ENCODE data around the gene SLC27A1.
"Not testable (repeated sequence)": the region's sequence is repeated elsewhere in the genome, so short reads cannot be mapped to it uniquely, and the experiment has no call there.

Gene SLC27A1

GRCh38 chr19:17457616-17458015, 12.7 kb upstream of the SLC27A1 start:
- no peak for DNase-seq (ENCODE audit: low spot score)

DNA sequence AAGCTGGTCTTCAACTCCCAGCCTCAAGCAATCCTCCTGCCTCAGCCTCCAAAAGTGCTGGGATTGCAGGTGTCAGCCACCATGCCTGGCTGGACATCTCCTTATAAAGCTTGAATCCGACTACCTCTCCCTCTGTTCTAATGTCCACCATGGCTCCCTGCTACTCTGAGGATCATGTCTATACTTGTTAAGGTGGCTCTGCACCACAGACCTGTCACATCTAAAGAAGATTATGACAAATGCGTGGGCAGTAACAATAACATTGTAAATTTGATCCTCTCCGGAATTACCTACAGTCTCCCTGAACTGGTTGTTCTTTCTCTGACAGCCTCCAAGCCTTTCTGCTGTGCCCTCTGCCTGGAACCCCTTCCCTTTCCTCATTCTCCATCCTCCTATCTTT, 11.4 kb upstream of the SLC27A1 start:
- DNase-seq (ENCODE audit: low spot score), result no peak

DNA sequence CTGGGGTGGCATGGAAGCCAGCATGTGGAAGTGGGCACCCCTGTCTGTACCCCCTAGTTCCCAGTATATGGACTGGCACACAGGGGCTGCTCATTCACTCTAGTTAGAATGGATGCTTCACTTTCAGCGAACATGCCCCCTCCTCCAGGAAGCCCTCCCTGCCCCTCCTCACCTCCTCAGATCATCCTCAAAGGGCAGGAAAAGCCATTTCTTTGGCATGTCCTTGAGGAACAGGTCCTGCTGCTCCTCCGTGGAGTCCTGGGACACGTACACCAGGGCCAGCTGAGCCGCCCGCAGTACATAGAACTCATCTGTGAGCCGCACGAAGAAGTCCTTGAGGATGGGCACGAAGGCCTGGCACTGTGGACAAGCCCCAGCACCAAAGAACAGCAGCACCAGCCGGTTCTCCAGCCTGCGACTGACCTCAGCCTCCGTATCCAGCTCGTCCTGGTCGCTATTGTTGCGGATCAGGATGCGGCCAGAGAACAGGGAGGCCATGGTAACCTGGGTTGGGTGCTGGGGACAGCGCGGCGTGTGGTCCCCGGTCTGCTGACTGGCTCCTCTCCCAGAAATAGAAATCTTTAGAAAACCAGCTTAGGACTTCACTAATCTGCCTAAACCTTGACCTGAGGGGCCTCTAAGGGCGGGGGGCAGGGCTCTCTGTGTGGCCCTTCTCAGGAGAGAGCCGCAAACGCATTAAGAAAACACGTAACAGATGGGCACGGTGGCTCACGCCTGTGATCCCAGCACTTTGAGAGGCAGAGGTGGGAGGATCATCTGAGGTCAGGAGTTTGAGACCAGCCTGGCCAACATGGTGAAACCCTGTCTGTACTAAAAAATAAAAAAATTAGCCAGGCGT, 9.7 kb upstream of the SLC27A1 start, which contains the start of gene NXNL1:
Gene NXNL1, minus strand, starts transcription at position 555 of the 859 bp plus-strand sequence. Its CDS starts 57 bp downstream, at position 498.
- DNase-seq (ENCODE audit: low spot score), result no peak

DNA sequence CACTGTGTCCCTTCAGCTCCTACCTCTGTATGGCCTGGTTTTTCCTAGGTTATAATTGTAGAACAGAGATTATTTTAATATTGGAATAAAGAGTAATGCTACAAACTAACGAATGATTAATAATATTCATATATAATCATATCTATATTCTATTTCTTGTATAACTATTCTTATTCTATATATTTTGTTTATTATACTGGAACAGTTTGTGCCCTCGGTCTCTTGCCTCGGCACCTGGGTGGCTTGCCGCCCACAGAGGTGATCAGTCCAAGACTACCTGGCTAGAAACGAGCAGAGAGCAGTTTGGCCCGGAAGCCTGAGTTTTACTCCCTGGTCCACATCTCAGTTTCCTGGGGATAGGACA, 3.9 kb upstream of the SLC27A1 start:
- no peak for DNase-seq (ENCODE audit: low spot score)

DNA sequence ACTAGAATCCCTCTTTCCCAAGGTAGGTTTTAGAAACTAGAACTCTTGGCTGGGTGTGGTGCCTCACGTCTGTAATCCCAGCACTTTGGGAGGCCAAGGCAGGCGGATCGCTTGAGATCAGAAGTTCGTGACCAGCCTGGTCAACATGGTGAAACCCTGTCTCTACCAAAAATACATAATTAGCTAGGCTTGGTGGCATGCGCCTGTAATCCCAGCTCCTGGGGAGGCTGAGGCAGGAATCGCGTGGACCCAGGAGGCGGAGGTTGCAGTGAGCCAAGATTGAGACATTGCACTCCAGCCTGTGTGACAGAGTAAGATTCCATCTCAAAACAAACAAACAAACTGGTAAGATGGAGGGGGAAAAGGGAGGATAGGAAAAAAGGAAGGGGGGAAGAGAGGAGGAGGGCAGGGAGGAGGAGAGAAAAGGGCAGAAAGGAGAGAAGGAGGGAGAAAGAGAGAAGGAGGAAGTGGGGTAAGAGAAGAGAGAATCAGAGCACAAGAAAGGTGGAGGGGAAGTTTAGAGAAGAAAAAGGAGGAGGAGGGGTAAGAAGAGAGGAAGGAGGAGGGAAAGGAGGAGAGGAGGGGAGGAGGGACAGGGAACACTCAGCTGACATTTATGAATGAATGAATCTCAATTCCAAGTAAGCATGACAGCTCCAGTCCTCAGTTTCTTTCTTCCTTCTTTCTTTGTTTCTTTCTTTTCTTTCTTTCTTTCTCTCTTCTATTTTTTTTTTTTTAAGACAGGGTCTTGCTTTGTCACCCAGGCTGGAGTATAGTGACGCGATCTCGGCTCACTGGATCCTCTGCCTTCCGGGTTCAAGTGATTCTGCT, 2.6 kb upstream of the SLC27A1 start:
- DNase-seq (ENCODE audit: low spot score), result no peak

- peak; percentile 65 for DNase-seq (ENCODE audit: low spot score)
These were observed 1.8 kb upstream of the SLC27A1 start for GRCh38 chr19:17468302-17469091.

GRCh38 chr19:17469092-17469480, 1.2 kb upstream of the SLC27A1 start:
- DNase-seq (ENCODE audit: low spot score), result peak; percentile 53

- DNase-seq (ENCODE audit: low spot score), result no peak
These were observed 750 bp upstream of the SLC27A1 start for GRCh38 chr19:17469481-17470067.

DNA sequence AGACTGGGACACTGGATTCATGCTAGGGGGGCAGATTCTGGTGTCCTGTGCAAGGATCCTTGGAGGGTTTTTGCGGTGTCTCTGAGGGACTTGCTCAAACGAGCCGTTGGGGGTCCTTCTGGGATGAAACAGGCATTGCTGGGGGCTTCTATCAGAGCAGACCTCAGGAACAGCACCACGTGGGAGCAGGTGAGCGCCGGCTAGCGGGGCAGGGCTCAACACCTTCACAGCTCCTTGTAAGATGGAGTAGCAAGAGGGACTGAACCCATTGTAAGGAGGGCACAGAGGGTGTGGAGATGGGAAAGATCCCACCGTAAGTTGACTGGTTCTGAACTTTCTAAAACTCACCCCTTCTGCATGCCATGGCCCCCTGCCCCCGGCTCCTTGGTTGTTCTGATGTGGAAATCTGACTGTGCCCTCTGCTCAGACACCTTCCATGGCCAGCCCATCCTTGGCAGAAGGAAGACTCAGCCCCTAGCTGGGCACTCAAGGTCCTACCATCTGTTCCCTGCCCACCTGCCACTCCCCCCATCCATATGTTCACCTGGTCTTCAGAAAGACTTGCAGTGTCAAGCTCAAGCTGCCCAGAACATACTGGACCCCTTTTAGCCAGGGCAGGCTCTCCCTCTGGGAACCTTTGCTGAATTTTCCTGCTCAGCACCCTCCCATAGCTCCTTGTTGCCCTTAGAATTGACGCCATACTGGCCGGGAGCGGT, 1.2 kb downstream of the SLC27A1 start:
- no peak for DNase-seq (ENCODE audit: low spot score)

- DNase-seq (ENCODE audit: low spot score), result no peak
These were observed 2.7 kb downstream of the SLC27A1 start for GRCh38 chr19:17473041-17473440.

GRCh38 chr19:17475011-17475540, 4.8 kb downstream of the SLC27A1 start:
- DNase-seq (ENCODE audit: low spot score), result not testable (repeated sequence)

DNA sequence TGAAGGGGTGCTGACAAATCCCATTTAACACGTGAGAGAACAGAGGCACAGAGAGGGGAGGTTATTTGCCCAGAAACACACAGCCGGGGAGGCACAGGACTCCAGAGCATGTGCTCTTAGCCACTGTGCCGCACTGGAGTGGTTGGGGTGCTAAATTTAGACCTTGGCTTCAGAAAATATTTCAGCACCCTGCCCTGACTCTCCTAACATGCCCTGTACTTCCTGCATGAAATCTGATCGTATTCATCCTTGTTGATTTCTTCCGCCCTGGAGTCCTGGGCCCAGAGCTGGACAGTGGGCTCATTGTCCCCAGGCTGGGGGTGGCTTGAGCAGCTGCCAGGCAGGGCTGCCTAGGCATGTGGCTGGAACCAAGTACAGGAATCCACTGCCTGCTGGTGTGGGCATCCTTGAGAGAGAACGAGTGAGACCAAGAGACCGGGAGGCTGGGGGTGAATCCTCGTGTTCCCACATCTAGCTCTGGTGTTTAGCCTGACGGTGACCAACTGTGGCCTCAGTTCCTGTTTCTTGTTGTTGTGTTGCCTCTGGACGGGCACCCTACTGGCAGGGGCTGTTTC, 5.3 kb downstream of the SLC27A1 start:
- DNase-seq (ENCODE audit: low spot score), result peak; percentile 98

GRCh38 chr19:17479325-17479791, 9.0 kb downstream of the SLC27A1 start:
- DNase-seq (ENCODE audit: low spot score), result peak; percentile 84

- DNase-seq (ENCODE audit: low spot score), result no peak
These were observed 11.7 kb downstream of the SLC27A1 start for GRCh38 chr19:17481986-17482385.

DNA sequence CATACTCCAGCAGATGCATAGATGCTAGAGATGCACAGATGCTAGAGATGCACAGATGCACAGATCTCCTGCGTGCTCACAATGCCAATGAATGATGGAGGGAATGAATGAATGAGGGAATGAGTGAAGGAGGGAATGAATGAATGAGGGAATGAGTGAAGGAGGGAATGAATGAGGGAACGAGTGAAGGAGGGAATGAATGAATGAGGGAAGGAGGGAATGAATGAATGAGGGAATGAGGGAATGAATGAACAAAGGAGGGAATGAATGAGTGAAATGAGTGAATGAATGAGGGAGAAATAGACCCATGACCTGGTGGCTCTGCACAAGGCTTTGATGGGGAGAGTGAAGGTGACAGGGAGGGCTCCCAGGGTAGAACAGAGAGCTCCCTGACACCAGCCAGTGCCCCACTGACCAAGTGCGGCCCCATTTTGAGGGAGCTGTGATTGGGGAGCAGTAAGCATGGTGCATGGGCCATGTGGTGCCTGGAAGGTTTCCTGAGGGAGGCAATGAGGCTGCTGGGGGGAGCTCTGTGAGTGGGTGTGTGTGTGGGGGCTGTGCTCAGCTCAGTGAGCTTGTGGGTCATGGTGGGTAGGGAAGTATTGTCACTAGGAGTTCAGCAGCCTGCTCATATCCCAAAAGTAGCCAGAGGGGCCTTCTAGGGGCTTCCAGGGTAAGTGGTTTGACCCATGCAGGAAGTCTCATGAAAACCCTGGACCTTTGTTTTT, 12.7 kb downstream of the SLC27A1 start:
- DNase-seq (ENCODE audit: low spot score), result no peak

GRCh38 chr19:17483605-17484002, 13.3 kb downstream of the SLC27A1 start:
- DNase-seq (ENCODE audit: low spot score), result no peak

GRCh38 chr19:17484520-17485185, 14.3 kb downstream of the SLC27A1 start:
- no peak for DNase-seq (ENCODE audit: low spot score)

DNA sequence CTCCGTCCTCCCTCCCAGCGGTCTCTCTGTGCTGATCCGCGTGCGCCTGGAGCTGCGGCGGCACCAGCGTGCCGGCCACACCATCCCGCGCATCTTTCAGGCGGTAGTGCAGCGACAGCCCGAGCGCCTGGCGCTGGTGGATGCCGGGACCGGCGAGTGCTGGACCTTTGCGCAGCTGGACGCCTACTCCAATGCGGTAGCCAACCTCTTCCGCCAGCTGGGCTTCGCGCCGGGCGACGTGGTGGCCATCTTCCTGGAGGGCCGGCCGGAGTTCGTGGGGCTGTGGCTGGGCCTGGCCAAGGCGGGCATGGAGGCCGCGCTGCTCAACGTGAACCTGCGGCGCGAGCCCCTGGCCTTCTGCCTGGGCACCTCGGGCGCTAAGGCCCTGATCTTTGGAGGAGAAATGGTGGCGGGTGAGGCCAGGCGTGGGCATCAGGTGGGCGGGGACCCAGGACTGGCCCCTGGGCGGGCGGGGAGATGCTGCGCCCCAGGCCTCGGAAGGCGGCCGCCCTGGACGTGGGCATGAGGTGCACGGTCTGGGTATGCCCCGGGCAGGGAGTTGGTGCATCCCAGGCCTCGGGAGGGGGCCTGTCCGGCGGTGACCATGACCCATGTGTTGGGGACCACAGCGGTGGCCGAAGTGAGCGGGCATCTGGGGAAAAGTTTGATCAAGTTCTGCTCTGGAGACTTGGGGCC, 16.4 kb downstream of the SLC27A1 start:
- no peak for DNase-seq (ENCODE audit: low spot score)
